Kidney glomerular epithelial cell (primary cell): Measurements from ENCODE around the gene B3GNT9.
A peak's percentile ranks its signal among the peaks of the same experiment; 100 is the strongest.
"Not testable (repeated sequence)": the region's sequence is repeated elsewhere in the genome, so short reads cannot be mapped to it uniquely, and the experiment has no call there.

Source experiments
- DNase-seq: peaks from one replicate; lab custom pipeline; 2025; lab: John Stamatoyannopoulos, UW

The B3GNT9 gene

GRCh38 chr16:67150047-67150832 lies 558 bp downstream of the B3GNT9 start:
- DNase-seq: no peak

GRCh38 chr16:67149276-67150046 lies 1.3 kb downstream of the B3GNT9 start:
- DNase-seq: no peak

GRCh38 chr16:67148656-67149275 lies 2.0 kb downstream of the B3GNT9 start:
- DNase-seq: no peak

- DNase-seq: no peak
Measured at GRCh38 chr16:67148221-67148620, 2.6 kb downstream of the B3GNT9 start.

GRCh38 chr16:67147437-67148140 lies 3.2 kb downstream of the B3GNT9 start:
- no peak for DNase-seq

GRCh38 chr16:67146523-67147357 lies 4.1 kb downstream of the B3GNT9 start:
- no peak for DNase-seq

GRCh38 chr16:67145746-67146145 lies 5.1 kb downstream of the B3GNT9 start:
- no peak for DNase-seq

GRCh38 chr16:67144943-67145342 lies 5.9 kb downstream of the B3GNT9 start:
- DNase-seq: no peak

- DNase-seq: no peak
Measured at GRCh38 chr16:67142342-67142741, 8.5 kb downstream of the B3GNT9 start.

GRCh38 chr16:67141391-67141790 lies 9.4 kb downstream of the B3GNT9 start:
- DNase-seq: no peak

GRCh38 chr16:67137605-67138004 lies 13.2 kb downstream of the B3GNT9 start:
- DNase-seq: peak; percentile 47

- no peak for DNase-seq
Measured at GRCh38 chr16:67129422-67129821, 21.4 kb downstream of the B3GNT9 start.

GRCh38 chr16:67128887-67129286 lies 21.9 kb downstream of the B3GNT9 start:
- no peak for DNase-seq

GRCh38 chr16:67128417-67128816 lies 22.4 kb downstream of the B3GNT9 start:
- no peak for DNase-seq

GRCh38 chr16:67122799-67123198 lies 28.0 kb downstream of the B3GNT9 start:
- not testable (repeated sequence) for DNase-seq

GRCh38 chr16:67120025-67120424 lies 30.8 kb downstream of the B3GNT9 start:
- no peak for DNase-seq

GRCh38 chr16:67117716-67118115 lies 33.1 kb downstream of the B3GNT9 start:
- DNase-seq: no peak

GRCh38 chr16:67116388-67117311 lies 34.1 kb downstream of the B3GNT9 start:
- DNase-seq: no peak

- DNase-seq: peak; percentile 90
Measured at GRCh38 chr16:67115639-67116038, 35.2 kb downstream of the B3GNT9 start.

GRCh38 chr16:67114793-67115192 lies 36.0 kb downstream of the B3GNT9 start:
- DNase-seq: no peak
